Activated T-helper 1 cell treated with anti-CD3 and anti-CD28 coated beads, Interleukin-12 subunit alpha, Interleukin-12 subunit beta, Interleukin-2, Interleukin-4 antibody, amounts not matched to agents 30 ng/mL and 10 ng/mL and 1 ng/mL, durations not matched to agents 14 hours and 24 hours and 36 hours (primary cell): ENCODE data around the gene RSPH9. TPM values are rescaled to one million over a fixed set of nuclear protein-coding genes. Genes with fewer than 3 reads are reported as not detected.

ENCODE experiments used
- DNase-seq: peaks from one replicate; pipeline ENCODE4 v3.0.0; 2021; ENCODE audit warnings: low spot score
- H3K27ac Mint-ChIP-seq: one replicate; pipeline ENCODE4 v1.8.0; 2021; ENCODE audit warnings: mild to moderate bottlenecking, mixed read lengths
- H3K27me3 Mint-ChIP-seq: one replicate; pipeline ENCODE4 v1.8.0; 2022; ENCODE audit warnings: mild to moderate bottlenecking, moderate library complexity, mixed read lengths; ENCODE audit not compliant: insufficient read depth
- H3K36me3 Mint-ChIP-seq: one replicate; pipeline ENCODE4 v1.8.0; 2021; ENCODE audit warnings: low read depth, mixed read lengths
- H3K4me1 Mint-ChIP-seq: one replicate; pipeline ENCODE4 v1.8.0; 2021; ENCODE audit warnings: low read depth, mixed read lengths
- H3K4me3 Mint-ChIP-seq: one replicate; pipeline ENCODE4 v1.8.0; 2021; ENCODE audit warnings: mild to moderate bottlenecking, moderate library complexity, mixed read lengths
- H3K9me3 Mint-ChIP-seq: one replicate; pipeline ENCODE4 v1.8.0; 2021; ENCODE audit warnings: mixed read lengths
- intact Hi-C: fragments of 100-400 bp; cut with micrococcal nuclease; formaldehyde crosslinking; loops from one replicate; pipeline ENCODE4 v1.15.1; 2024
- total RNA-seq: library from RNA; stranded (reverse); gene quantifications from 2 replicates; pipeline ENCODE4 v1.2.3, GENCODE V29; 2022

RSPH9 gene
- total RNA-seq, 1 donor from 2014 or later, result not detected

GRCh38 chr6:43706788-43707187 is 62.0 kb downstream of the RSPH9 start:
- peaks cover 33% of the 10 kb centered on the region for H3K4me1 Mint-ChIP-seq
- no peak overlapping the region for H3K27ac Mint-ChIP-seq
- H3K9me3 Mint-ChIP-seq, result no peaks in the 10 kb centered on the region
- intact Hi-C loops, result no loop called here
- peaks cover 23% of the 10 kb centered on the region for H3K27me3 Mint-ChIP-seq
- no peak for DNase-seq
- H3K36me3 Mint-ChIP-seq, result no peaks in the 10 kb centered on the region
- H3K4me3 Mint-ChIP-seq, result no peak overlapping the region

- intact Hi-C loops, result no loop called here
Observed at GRCh38 chr6:43707269-43707668, 62.4 kb downstream of the RSPH9 start.

GRCh38 chr6:43707767-43708166 is 62.9 kb downstream of the RSPH9 start:
- intact Hi-C loops, result loop anchor here (2.0 kb wide), 1 partner anchor 17 kb away; no protein-coding TSS in a partner anchor
- peaks cover 30% of the 10 kb centered on the region for H3K4me1 Mint-ChIP-seq
- no peak overlapping the region for H3K4me3 Mint-ChIP-seq
- H3K27ac Mint-ChIP-seq, result no peak overlapping the region
- H3K27me3 Mint-ChIP-seq, result peaks cover 21% of the 10 kb centered on the region
- DNase-seq, result no peak
- H3K9me3 Mint-ChIP-seq, result no peaks in the 10 kb centered on the region
- no peaks in the 10 kb centered on the region for H3K36me3 Mint-ChIP-seq

More at GRCh38 chr6:43707269-43707668, 62.4 kb downstream of the RSPH9 start:
- Mint-ChIP-seq H3K36me3 (no peaks in the 10 kb centered on the region), H3K9me3 (no peaks in the 10 kb centered on the region), H3K4me3 (no peak overlapping the region), H3K27ac (no peak overlapping the region), H3K27me3 (peaks cover 21% of the 10 kb centered on the region), H3K4me1 (peaks cover 34% of the 10 kb centered on the region)
- no peak for DNase-seq

GRCh38 chr6:43708860-43709653 is 64.2 kb downstream of the RSPH9 start:
- intact Hi-C loops, result loop anchor here (1.0 to 2.0 kb wide), 4 partner anchors 16 to 417 kb away; partner anchors contain the start of gene MRPS18A
- no peak overlapping the region for H3K4me3 Mint-ChIP-seq
- peak overlapping the region; percentile 50 for H3K27ac Mint-ChIP-seq
- H3K9me3 Mint-ChIP-seq, result no peaks in the 10 kb centered on the region
- peaks cover 30% of the 10 kb centered on the region for H3K4me1 Mint-ChIP-seq
- H3K27me3 Mint-ChIP-seq, result peaks cover 16% of the 10 kb centered on the region
- no peak for DNase-seq
- H3K36me3 Mint-ChIP-seq, result no peaks in the 10 kb centered on the region

DNA sequence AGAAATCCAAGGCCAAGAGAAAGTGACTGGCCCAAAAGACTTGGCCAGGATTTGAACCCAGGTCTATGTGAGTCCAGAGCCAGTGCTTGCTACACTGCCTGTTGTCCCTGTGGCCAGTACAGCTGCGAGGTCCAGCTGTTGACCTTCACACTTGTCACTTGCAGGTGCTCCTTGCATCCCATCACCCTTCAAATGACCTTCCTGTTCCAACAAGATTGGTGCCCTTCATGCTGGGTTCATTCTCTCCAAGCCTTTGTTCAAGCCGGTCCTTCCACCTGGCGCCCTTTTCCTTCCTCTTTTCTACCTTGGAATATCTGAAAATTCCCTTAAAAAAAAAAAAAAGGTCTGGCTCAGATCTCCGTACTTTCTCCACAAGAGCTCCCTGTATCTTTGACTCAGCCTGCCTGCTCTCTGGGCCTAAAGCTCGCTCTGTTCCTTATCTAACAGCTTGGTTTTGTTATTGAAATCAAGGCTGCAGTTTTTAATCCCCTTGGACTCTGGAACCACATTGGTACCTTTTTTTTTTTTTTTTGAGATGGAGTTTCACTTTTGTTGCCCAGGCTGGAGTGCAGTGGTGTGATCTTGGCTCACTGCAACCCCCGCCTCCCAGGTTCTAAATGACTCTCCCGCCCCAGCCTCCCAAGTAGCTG is 64.9 kb downstream of the RSPH9 start:
- H3K4me1 Mint-ChIP-seq, result peaks cover 30% of the 10 kb centered on the region
- H3K27ac Mint-ChIP-seq, result peak overlapping the region; percentile 35

DNA sequence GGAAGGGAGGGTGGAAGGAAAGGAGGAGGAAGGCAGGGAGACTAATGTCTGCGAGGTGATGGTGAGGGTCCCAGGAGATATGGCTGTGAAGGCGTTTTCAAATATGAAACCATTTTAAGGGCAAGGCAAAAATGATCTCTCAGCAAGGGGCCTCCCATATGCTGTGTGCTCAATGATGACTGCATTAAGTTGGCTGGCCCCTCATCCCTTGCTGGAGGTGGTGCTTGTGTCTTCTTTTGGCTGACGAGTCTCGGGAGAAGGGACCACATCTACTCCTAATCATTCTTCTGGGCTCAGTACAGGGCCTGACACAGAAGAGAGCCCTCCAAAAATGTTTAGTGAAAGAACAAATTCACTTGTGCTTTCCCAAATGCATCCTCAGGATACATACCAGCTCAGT is 65.7 kb downstream of the RSPH9 start:
- no peak overlapping the region for H3K4me3 Mint-ChIP-seq
- intact Hi-C loops, result no loop called here
- peaks cover 30% of the 10 kb centered on the region for H3K4me1 Mint-ChIP-seq
- H3K27me3 Mint-ChIP-seq, result peaks cover 14% of the 10 kb centered on the region
- H3K9me3 Mint-ChIP-seq, result no peaks in the 10 kb centered on the region
- DNase-seq, result no peak
- H3K27ac Mint-ChIP-seq, result no peak overlapping the region
- no peaks in the 10 kb centered on the region for H3K36me3 Mint-ChIP-seq

More for the DNA sequence above, 64.9 kb downstream of the RSPH9 start:
- intact Hi-C loops, result loop anchor here (1.0 to 2.0 kb wide), 4 partner anchors 15 to 417 kb away; partner anchors contain the start of gene MRPS18A
- Mint-ChIP-seq H3K36me3 (no peaks in the 10 kb centered on the region), H3K4me3 (no peak overlapping the region), H3K9me3 (no peaks in the 10 kb centered on the region), H3K27me3 (peaks cover 12% of the 10 kb centered on the region)
- no peak for DNase-seq

- Mint-ChIP-seq H3K4me3 (no peak overlapping the region), H3K36me3 (no peaks in the 10 kb centered on the region), H3K4me1 (peaks cover 24% of the 10 kb centered on the region), H3K27ac (no peak overlapping the region), H3K9me3 (no peaks in the 10 kb centered on the region), H3K27me3 (peaks cover 12% of the 10 kb centered on the region)
- intact Hi-C loops, result no loop called here
- DNase-seq, result no peak
Observed at GRCh38 chr6:43712579-43712978, 67.7 kb downstream of the RSPH9 start.

DNA sequence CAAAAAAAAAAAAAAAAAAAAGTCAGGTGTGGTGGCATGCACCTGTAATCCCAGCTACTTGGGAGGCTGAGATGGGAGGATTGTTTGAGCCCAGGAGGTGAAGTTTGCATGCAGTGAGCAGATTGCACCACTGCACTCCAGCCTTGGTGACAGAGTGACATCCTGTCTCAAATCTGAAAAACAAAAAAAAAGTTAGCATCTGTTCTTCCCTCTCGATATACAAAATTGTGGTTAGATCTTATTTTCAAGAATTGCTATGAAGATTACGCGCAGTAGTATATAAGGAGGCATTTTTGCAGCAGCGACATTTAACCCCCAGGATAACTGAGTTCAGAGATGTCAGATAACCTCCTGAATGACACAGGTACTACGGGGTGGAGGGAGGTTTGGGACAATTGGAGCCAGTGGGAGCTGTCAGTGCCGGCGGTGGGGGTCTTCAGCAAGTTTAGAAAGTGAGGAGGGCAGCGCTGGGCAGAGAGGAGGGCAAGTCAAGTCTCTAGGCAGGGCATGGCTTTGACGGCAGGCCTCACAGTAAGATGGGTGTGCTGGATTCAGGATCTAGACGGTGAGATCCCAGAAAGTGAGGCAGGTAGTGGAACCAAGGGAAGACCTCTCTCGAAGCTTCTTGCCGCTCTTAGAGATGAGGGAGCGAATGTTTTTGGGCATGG is 68.9 kb downstream of the RSPH9 start:
- no peaks in the 10 kb centered on the region for H3K36me3 Mint-ChIP-seq
- H3K27me3 Mint-ChIP-seq, result peaks cover 12% of the 10 kb centered on the region
- no peak for DNase-seq
- H3K4me1 Mint-ChIP-seq, result peaks cover 24% of the 10 kb centered on the region
- H3K4me3 Mint-ChIP-seq, result no peak overlapping the region
- H3K27ac Mint-ChIP-seq, result no peak overlapping the region
- intact Hi-C loops, result no loop called here
- H3K9me3 Mint-ChIP-seq, result no peaks in the 10 kb centered on the region

- H3K27me3 Mint-ChIP-seq, result peaks cover 12% of the 10 kb centered on the region
- H3K4me1 Mint-ChIP-seq, result peaks cover 17% of the 10 kb centered on the region
- no peak overlapping the region for H3K27ac Mint-ChIP-seq
- intact Hi-C loops, result no loop called here
- H3K9me3 Mint-ChIP-seq, result no peaks in the 10 kb centered on the region
- H3K36me3 Mint-ChIP-seq, result no peaks in the 10 kb centered on the region
- DNase-seq, result no peak
- no peak overlapping the region for H3K4me3 Mint-ChIP-seq
Observed at GRCh38 chr6:43714311-43715055, 69.6 kb downstream of the RSPH9 start.

DNA sequence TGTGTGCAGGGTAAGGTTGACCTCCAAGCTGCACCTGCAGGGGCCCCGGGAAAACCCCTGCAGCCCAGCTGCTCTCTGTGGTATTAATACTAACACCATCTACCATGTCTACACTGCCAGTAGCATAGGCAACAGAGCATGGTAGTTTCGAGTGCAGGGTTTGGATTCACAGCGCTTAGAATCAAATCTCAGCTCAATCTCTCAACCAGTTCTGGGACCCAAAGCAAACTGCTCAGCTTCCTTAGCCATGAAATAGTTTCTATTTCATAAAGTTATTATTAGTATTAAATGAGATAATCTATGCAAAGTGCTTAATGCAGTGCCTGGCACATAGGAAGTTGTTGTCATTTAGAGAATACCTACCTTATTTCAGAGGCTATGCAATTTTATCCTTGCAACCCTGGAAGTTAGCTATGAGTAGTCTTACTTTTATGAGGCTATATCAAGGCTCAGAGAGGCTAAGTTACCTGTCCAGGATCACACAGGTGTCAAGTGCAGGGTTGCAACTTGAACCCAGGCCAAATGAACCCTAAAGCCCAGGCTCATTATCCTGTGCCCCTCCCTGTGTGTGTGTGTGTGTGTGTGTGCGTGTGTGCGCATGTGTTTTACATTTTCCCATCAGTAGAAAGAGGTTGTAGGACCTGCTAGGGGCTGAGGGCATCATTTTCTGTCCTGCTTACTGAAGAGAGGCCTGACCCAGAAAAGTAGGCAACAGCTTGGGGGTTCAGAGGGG is 70.4 kb downstream of the RSPH9 start:
- DNase-seq, result no peak
- H3K27me3 Mint-ChIP-seq, result peaks cover 18% of the 10 kb centered on the region
- H3K27ac Mint-ChIP-seq, result no peak overlapping the region
- peaks cover 11% of the 10 kb centered on the region for H3K4me1 Mint-ChIP-seq
- H3K9me3 Mint-ChIP-seq, result no peaks in the 10 kb centered on the region
- no peak overlapping the region for H3K4me3 Mint-ChIP-seq
- intact Hi-C loops, result no loop called here
- no peaks in the 10 kb centered on the region for H3K36me3 Mint-ChIP-seq

DNA sequence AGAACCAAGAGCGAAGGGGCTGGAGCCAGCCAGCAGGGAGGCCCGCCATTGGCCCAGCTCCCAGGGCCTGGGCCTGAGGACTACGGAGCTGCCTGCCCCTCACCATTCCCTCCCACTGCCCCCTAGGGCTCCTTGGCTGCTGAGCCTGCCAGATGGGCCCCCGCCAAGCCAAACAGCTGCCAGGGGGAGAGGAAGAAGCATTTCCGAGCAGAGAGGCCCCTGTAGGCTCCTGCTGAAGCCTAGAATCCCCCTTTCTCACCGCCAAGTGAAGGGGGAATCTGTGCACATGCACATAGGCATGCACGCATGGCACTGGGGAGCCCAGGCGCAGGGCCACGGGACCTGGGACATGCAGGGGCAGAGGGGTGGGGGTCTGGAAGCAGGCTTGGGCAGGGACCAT is 71.3 kb downstream of the RSPH9 start:
- intact Hi-C loops, result no loop called here

GRCh38 chr6:43717389-43717788 is 72.6 kb downstream of the RSPH9 start:
- no peak for DNase-seq
- intact Hi-C loops, result no loop called here
- Mint-ChIP-seq H3K36me3 (no peaks in the 10 kb centered on the region), H3K4me3 (no peak overlapping the region), H3K27me3 (peaks cover 15% of the 10 kb centered on the region), H3K4me1 (no peaks in the 10 kb centered on the region), H3K27ac (no peak overlapping the region), H3K9me3 (no peaks in the 10 kb centered on the region)

More for the DNA sequence above, 71.3 kb downstream of the RSPH9 start:
- Mint-ChIP-seq H3K27ac (no peak overlapping the region), H3K9me3 (no peaks in the 10 kb centered on the region), H3K4me3 (no peak overlapping the region), H3K4me1 (peaks cover 8% of the 10 kb centered on the region), H3K36me3 (no peaks in the 10 kb centered on the region), H3K27me3 (peaks cover 18% of the 10 kb centered on the region)
- DNase-seq, result no peak
